Airway epithelial cell (primary cell): ENCODE data around the gene CYP3A7. TPM values are rescaled to one million over a fixed set of nuclear protein-coding genes. Genes with fewer than 3 reads are reported as not detected.

Experiments used
- total RNA-seq: library from RNA; depleted of rRNA; stranded (reverse); fragments of >200 nt; gene quantifications from 2 replicates; pipeline ENCODE4 v1.2.3, GENCODE V29; 2015

CYP3A7 gene
- total RNA-seq, result not detected in 2 replicates

DNA sequence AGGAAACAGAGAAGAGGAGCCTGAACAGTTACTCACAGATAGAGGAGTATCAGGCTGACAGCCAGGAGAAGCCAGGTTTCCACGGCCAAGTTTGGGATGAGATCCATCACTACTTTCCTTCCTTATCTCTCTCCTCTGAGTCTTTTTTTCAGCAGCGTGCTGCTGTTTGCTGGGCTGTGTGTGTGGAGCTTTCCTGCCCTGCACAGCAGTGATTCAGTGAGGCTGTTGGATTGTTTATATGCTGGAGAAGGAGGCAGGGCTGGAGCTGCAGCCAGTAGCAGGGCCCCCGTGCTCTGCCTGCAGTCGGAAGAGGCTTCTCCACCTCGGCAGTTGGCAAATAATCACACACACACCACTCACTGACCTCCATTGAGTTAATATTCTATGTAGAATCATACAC is at the start of gene CYP3A7:
Gene CYP3A7 (minus strand): TSS at position 210 of the 400 bp plus-strand sequence. CDS start 103 bp downstream, at position 107.

GRCh38 chr7:99784007-99784406 is 49.0 kb upstream of the CYP3A7 start, which contains the start of gene CYP3A4:
Gene CYP3A4, minus strand, starts transcription at chr7:99784184. Its CDS starts 103 bp downstream, at chr7:99784081.

GRCh38 chr7:99679400-99680191 is 55.4 kb downstream of the CYP3A7 start, which contains the start of gene CYP3A5:
Gene CYP3A5, minus strand, starts transcription at chr7:99679996. Its CDS starts 100 bp downstream, at chr7:99679896.

Other genes with a start within 250 kb of the CYP3A7 start
- gene ZNF394, start 234.9 kb downstream of the CYP3A7 start, total RNA-seq, result 12.7 and 13.5 TPM in 2 replicates
- gene ZKSCAN5, start 230.5 kb downstream of the CYP3A7 start, total RNA-seq, result 6.4 and 6.7 TPM in 2 replicates
- 4.0 and 7.6 TPM in 2 replicates for gene FAM200A, start 183.1 kb downstream of the CYP3A7 start, total RNA-seq
- 46.4 and 51.1 TPM in 2 replicates for gene ZNF655, start 176.6 kb downstream of the CYP3A7 start, total RNA-seq
- not detected in 2 replicates for gene TMEM225B, start 136.9 kb downstream of the CYP3A7 start, total RNA-seq
- gene ZSCAN25, start 118.2 kb downstream of the CYP3A7 start, total RNA-seq, result 8.4 and 10.9 TPM in 2 replicates
- gene CYP3A5, start 55.2 kb downstream of the CYP3A7 start, total RNA-seq, result 1.9 and 3.0 TPM in 2 replicates
- gene CYP3A4, start 49.0 kb upstream of the CYP3A7 start, total RNA-seq, result 0.14 TPM in 1 of 2 replicates, not detected in the other
- not detected in 2 replicates for gene CYP3A43, start 92.8 kb upstream of the CYP3A7 start, total RNA-seq
- gene OR2AE1, start 141.8 kb upstream of the CYP3A7 start, total RNA-seq, result not detected in 2 replicates
- 16.1 and 16.9 TPM in 2 replicates for gene TRIM4, start 184.3 kb upstream of the CYP3A7 start, total RNA-seq
- gene GJC3, start 194.4 kb upstream of the CYP3A7 start, total RNA-seq, result not detected in 2 replicates
- 0.21 TPM in 1 of 2 replicates, not detected in the other for gene AZGP1, start 240.8 kb upstream of the CYP3A7 start, total RNA-seq